Type B pancreatic cell (in vitro differentiated cells): ENCODE data around the gene NXF1. TPM values are rescaled to one million over a fixed set of nuclear protein-coding genes. Genes with fewer than 3 reads are reported as not detected.

Source experiments
- DNase-seq: peaks from one replicate; pipeline ENCODE4 v3.0.0; 2021; ENCODE audit warnings: mixed read lengths; ENCODE audit not compliant: unreplicated experiment; ENCODE audit errors: extremely low spot score
- H3K27ac Mint-ChIP-seq: 2 replicates; pipeline ENCODE4 v1.8.0; 2021; ENCODE audit warnings: mild to moderate bottlenecking, mixed read lengths
- H3K27me3 Mint-ChIP-seq: 2 replicates; pipeline ENCODE4 v1.8.0; 2021; ENCODE audit warnings: mixed read lengths
- H3K36me3 Mint-ChIP-seq: 2 replicates; pipeline ENCODE4 v1.8.0; 2021; ENCODE audit warnings: mixed read lengths
- H3K4me1 Mint-ChIP-seq: one replicate; pipeline ENCODE4 v1.8.0; 2021; ENCODE audit warnings: mixed read lengths; ENCODE audit not compliant: unreplicated experiment
- H3K4me3 Mint-ChIP-seq: 2 replicates; pipeline ENCODE4 v1.8.0; 2021; ENCODE audit warnings: mild to moderate bottlenecking, mixed read lengths
- H3K9me3 Mint-ChIP-seq: 2 replicates; pipeline ENCODE4 v1.8.0; 2021; ENCODE audit warnings: mixed read lengths
- CTCF ChIP-seq: fragments of 200-600 bp; sonication (generic); conservative IDR thresholded peaks from 2 replicates; pipeline ENCODE4 v1.5.0; 2021; ENCODE audit warnings: antibody characterized with exemption, mild to moderate bottlenecking
- total RNA-seq: library from RNA; stranded (reverse); gene quantifications from 2 replicates; pipeline ENCODE4 v1.2.1, GENCODE V29; 2021; ENCODE audit warnings: low replicate concordance

NXF1 gene
- total RNA-seq, 1 donor from 2014 or later: 111 TPM

GRCh38 chr11:62851807-62852522 is 46.7 kb upstream of the NXF1 start:
- Mint-ChIP-seq H3K27ac (peak overlapping the region; percentile 84), H3K36me3 (peaks cover 38% of the 10 kb centered on the region), H3K4me1 (peaks cover 28% of the 10 kb centered on the region), H3K27me3 (no peaks in the 10 kb centered on the region), H3K9me3 (no peaks in the 10 kb centered on the region), H3K4me3 (peak overlapping the region; percentile 78)
- no peak for DNase-seq
- no peak for TF ChIP-seq CTCF

- no peak for DNase-seq
- no peak for TF ChIP-seq CTCF
- Mint-ChIP-seq H3K27me3 (no peaks in the 10 kb centered on the region), H3K27ac (peak overlapping the region; percentile 84), H3K4me3 (peak overlapping the region; percentile 78), H3K9me3 (no peaks in the 10 kb centered on the region), H3K36me3 (peaks cover 38% of the 10 kb centered on the region), H3K4me1 (peaks cover 28% of the 10 kb centered on the region)
Observed at GRCh38 chr11:62850911-62851806, 45.9 kb upstream of the NXF1 start.

- peaks cover 8% of the 10 kb centered on the region for H3K36me3 Mint-ChIP-seq
- H3K27ac Mint-ChIP-seq: peak overlapping the region; percentile 26
- no peak overlapping the region for H3K4me3 Mint-ChIP-seq
- DNase-seq: no peak
- peaks cover 17% of the 10 kb centered on the region for H3K4me1 Mint-ChIP-seq
- no peaks in the 10 kb centered on the region for H3K27me3 Mint-ChIP-seq
- TF ChIP-seq CTCF: no peak
- H3K9me3 Mint-ChIP-seq: no peaks in the 10 kb centered on the region
Observed at GRCh38 chr11:62847767-62848314, 42.6 kb upstream of the NXF1 start.

- H3K27me3 Mint-ChIP-seq: no peaks in the 10 kb centered on the region
- H3K9me3 Mint-ChIP-seq: no peaks in the 10 kb centered on the region
- no peak overlapping the region for H3K4me3 Mint-ChIP-seq
- TF ChIP-seq CTCF: no peak
- H3K36me3 Mint-ChIP-seq: no peaks in the 10 kb centered on the region
- H3K4me1 Mint-ChIP-seq: peaks cover 8% of the 10 kb centered on the region
- no peak overlapping the region for H3K27ac Mint-ChIP-seq
- DNase-seq: no peak
Observed at GRCh38 chr11:62846177-62846576, 40.9 kb upstream of the NXF1 start.

- TF ChIP-seq CTCF: no peak
- Mint-ChIP-seq H3K4me1 (peaks cover 18% of the 10 kb centered on the region), H3K4me3 (no peak overlapping the region), H3K27me3 (no peaks in the 10 kb centered on the region), H3K27ac (no peak overlapping the region), H3K9me3 (no peaks in the 10 kb centered on the region), H3K36me3 (no peaks in the 10 kb centered on the region)
- no peak for DNase-seq
Observed at GRCh38 chr11:62844154-62844553, 38.9 kb upstream of the NXF1 start.
